ENCODE results near the gene CATSPERZ.
A peak's percentile ranks its signal among the peaks of the same experiment; 100 is the strongest.
"Not testable (repeated sequence)": the region's sequence is repeated elsewhere in the genome, so short reads cannot be mapped to it uniquely, and the experiment has no call there.

CATSPERZ gene

DNA sequence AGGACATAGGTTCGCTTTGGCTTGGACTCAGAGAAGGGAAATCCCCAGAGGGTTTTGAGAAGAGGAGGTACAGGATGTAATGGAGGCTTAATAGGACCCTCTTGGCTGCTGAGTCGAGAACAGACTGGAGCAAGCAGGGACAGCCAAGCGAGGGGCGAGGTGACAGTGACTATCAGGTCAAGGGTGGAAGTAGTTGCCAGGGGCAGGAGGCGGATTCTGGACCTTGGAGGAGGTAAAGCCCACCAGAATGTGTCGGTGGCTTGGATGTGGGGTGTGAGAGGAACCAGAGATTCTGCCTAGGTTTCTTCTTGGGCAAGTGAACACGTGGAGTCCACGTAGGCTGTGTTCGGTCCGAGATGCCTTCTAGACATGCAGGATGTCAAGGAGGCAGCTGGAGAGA, 12.8 kb downstream of the CATSPERZ start:
- Mint-ChIP-seq H3K36me3 (peaks cover 31 to 35% of the 10 kb centered on the region in 2 donors), H3K27ac (peak overlapping the region; percentile 22), H3K4me3 (no peak overlapping the region), H3K27me3 (no peaks in the 10 kb centered on the region), H3K9me3 (no peaks in the 10 kb centered on the region), H3K4me1 (peaks cover 27 to 48% of the 10 kb centered on the region in 2 donors)
- no peak for DNase-seq
- ATAC-seq (replicated peaks) = no peak

- Mint-ChIP-seq H3K4me1 (peaks cover 28 to 54% of the 10 kb centered on the region in 2 donors), H3K4me3 (no peak overlapping the region), H3K9me3 (no peaks in the 10 kb centered on the region), H3K27ac (peak overlapping the region; percentile 6), H3K36me3 (peaks cover 34 to 35% of the 10 kb centered on the region in 2 donors), H3K27me3 (no peaks in the 10 kb centered on the region)
- DNase-seq (no peak), ATAC-seq (replicated peaks) (no peak)
These were observed 13.5 kb downstream of the CATSPERZ start for GRCh38 chr11:64313491-64314145.

DNA sequence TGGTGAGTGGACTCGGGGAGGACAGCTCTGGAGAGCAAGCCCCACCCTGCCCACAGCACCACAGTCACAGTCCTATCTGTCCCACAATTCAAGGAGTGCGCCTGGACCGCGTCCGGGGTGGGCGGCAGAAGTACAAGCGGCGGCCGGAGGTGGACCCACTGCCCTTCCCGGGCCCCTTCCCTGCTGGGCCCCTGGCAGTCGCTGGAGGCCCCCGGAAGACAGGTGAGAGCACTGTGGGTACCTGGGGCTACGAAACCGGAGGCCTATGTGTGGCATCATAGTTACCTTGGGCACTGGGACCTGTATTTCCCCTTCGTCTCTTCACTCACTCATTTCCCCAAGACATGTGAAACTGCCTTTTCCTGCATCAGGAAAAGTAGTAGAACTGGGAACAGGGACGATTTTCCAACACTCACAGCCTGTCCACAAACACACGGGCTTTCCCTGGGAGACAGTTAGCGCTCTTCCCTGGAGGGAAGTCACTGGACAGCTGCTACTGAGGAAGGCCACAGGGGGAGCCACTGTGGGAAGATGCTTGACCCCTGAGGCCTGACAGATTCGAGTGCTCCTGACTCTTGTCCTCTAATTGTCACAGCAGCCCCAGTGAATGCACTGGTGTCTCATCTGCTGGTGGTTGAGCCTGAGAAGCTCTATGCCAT, 14.1 kb downstream of the CATSPERZ start:
- DNase-seq = no peak
- H3K27ac Mint-ChIP-seq = peak overlapping the region; percentile 83
- ATAC-seq (replicated peaks) = no peak
- H3K36me3 Mint-ChIP-seq = peaks cover 38 to 41% of the 10 kb centered on the region in 2 donors
- H3K9me3 Mint-ChIP-seq = no peaks in the 10 kb centered on the region
- no peaks in the 10 kb centered on the region for H3K27me3 Mint-ChIP-seq
- peaks cover 33 to 60% of the 10 kb centered on the region in 2 donors for H3K4me1 Mint-ChIP-seq
- no peak overlapping the region for H3K4me3 Mint-ChIP-seq

DNA sequence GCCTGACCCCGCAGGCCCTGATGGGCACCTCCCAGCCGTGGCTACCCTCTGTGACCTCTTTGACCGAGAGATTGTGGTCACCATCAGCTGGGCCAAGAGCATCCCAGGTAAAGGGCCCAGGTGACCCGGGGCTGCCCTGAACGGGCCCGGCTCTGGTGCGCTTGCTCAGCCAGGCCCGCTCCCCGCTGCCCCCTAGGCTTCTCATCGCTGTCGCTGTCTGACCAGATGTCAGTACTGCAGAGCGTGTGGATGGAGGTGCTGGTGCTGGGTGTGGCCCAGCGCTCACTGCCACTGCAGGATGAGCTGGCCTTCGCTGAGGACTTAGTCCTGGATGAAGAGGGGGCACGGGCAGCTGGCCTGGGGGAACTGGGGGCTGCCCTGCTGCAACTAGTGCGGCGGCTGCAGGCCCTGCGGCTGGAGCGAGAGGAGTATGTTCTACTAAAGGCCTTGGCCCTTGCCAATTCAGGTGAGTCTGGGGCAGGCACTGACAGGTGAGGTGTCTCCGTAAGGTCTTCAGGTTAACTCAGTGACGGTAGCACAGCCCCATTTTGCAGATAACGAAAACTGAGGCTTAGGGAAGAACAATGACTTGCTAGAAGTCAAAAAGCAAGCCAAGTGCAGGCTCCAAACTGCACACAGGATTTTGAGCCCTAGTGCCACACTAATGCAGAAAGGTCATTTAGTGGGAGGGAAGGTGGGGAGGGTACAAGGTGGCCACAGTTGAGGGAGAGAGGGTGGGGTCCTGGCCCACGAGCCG, 14.8 kb downstream of the CATSPERZ start:
- no peak for DNase-seq
- peaks cover 37 to 67% of the 10 kb centered on the region in 2 donors for H3K4me1 Mint-ChIP-seq
- H3K27ac Mint-ChIP-seq = peak overlapping the region; percentile 37
- H3K4me3 Mint-ChIP-seq = peak overlapping the region in 1 of 2 donors; percentile 6
- peaks cover 44 to 46% of the 10 kb centered on the region in 2 donors for H3K36me3 Mint-ChIP-seq
- no peaks in the 10 kb centered on the region for H3K9me3 Mint-ChIP-seq
- no peak for ATAC-seq (replicated peaks)
- H3K27me3 Mint-ChIP-seq = no peaks in the 10 kb centered on the region

GRCh38 chr11:64315667-64316526, 15.7 kb downstream of the CATSPERZ start:
- ATAC-seq (replicated peaks) = not testable (repeated sequence)

GRCh38 chr11:64316672-64317324, 16.6 kb downstream of the CATSPERZ start:
- DNase-seq = no peak

More at GRCh38 chr11:64315667-64316526, 15.7 kb downstream of the CATSPERZ start:
- H3K4me3 Mint-ChIP-seq = peak overlapping the region; percentile 94 to 96
- H3K9me3 Mint-ChIP-seq, DNase-seq, H3K27me3 Mint-ChIP-seq: not testable (repeated sequence)
- peaks cover 40 to 72% of the 10 kb centered on the region in 2 donors for H3K4me1 Mint-ChIP-seq
- peak overlapping the region; percentile 100 for H3K27ac Mint-ChIP-seq
- peaks cover 50 to 53% of the 10 kb centered on the region in 2 donors for H3K36me3 Mint-ChIP-seq

GRCh38 chr11:64317325-64317960, 17.3 kb downstream of the CATSPERZ start, which contains the start of gene TRMT112:
TSS of gene TRMT112 (minus strand) at chr11:64317559. CDS start at chr11:64317526, 33 bp downstream.
- H3K9me3 Mint-ChIP-seq = no peaks in the 10 kb centered on the region
- H3K4me1 Mint-ChIP-seq = peaks cover 41 to 69% of the 10 kb centered on the region in 2 donors
- peak within 1 kb of the TSS; percentile 100 for H3K27ac Mint-ChIP-seq
- H3K27me3 Mint-ChIP-seq = no peaks in the 10 kb centered on the region
- H3K4me3 Mint-ChIP-seq = peak within 1 kb of the TSS; percentile 94 to 96
- H3K36me3 Mint-ChIP-seq = peaks cover 59 to 63% of the 10 kb centered on the region in 2 donors
- peak; percentile 82 to 83 for ATAC-seq (replicated peaks)
- DNase-seq = peak; percentile 97

More at GRCh38 chr11:64316672-64317324, 16.6 kb downstream of the CATSPERZ start:
- Mint-ChIP-seq H3K27ac (peak overlapping the region; percentile 100), H3K27me3 (no peaks in the 10 kb centered on the region), H3K36me3 (peaks cover 55 to 61% of the 10 kb centered on the region in 2 donors), H3K4me1 (peaks cover 42 to 72% of the 10 kb centered on the region in 2 donors), H3K9me3 (no peaks in the 10 kb centered on the region), H3K4me3 (peak overlapping the region; percentile 94 to 96)
- peak; percentile 2 to 15 for ATAC-seq (replicated peaks)

DNA sequence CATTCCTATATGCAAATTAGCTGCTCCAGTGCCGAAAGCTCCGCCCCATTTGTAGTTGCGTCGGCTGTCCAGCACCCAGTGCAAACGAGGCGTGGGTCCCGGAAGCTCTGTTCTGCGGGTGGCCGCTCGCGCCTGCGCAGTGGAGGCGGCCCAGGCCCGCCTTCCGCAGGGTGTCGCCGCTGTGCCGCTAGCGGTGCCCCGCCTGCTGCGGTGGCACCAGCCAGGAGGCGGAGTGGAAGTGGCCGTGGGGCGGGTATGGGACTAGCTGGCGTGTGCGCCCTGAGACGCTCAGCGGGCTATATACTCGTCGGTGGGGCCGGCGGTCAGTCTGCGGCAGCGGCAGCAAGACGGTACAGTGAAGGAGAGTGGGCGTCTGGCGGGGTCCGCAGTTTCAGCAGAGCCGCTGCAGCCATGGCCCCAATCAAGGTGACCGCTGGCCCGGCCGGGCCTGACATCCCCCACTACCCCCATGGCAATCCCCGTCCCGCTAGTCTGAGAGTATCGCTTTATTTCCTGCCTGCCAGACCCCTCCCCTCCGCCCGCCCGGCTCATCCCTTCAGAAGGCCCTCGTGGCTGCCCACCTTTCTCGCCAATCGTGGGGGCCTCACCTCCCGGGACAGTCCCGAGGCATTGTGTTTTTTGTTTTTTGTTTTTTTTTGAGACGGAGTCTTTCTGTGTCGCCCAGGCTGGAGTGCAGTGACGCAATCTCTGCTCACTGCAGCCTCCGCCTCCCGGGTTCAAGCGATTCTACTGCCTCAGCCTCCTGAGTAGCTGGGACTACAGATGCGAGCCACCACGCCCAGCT, 18.0 kb downstream of the CATSPERZ start, which contains the start of gene PRDX5:
Gene PRDX5, plus strand, starts transcription at position 161 of the 805 bp plus-strand sequence. Its CDS starts 95 bp downstream, at position 256.
- ATAC-seq (replicated peaks) (peak; percentile 79 to 86), DNase-seq (peak; percentile 97)
- Mint-ChIP-seq H3K4me1 (peaks cover 35 to 62% of the 10 kb centered on the region in 2 donors), H3K4me3 (peak within 1 kb of the TSS; percentile 94 to 96), H3K9me3 (no peaks in the 10 kb centered on the region), H3K27ac (peak within 1 kb of the TSS; percentile 100), H3K36me3 (peaks cover 54 to 57% of the 10 kb centered on the region in 2 donors), H3K27me3 (no peaks in the 10 kb centered on the region)

GRCh38 chr11:64318766-64319761, 18.9 kb downstream of the CATSPERZ start:
- no peaks in the 10 kb centered on the region for H3K9me3 Mint-ChIP-seq
- H3K4me1 Mint-ChIP-seq = peaks cover 34 to 61% of the 10 kb centered on the region in 2 donors
- H3K4me3 Mint-ChIP-seq = peak overlapping the region; percentile 94 to 96
- DNase-seq (no peak), ATAC-seq (replicated peaks) (no peak)
- peaks cover 55 to 58% of the 10 kb centered on the region in 2 donors for H3K36me3 Mint-ChIP-seq
- H3K27ac Mint-ChIP-seq = peak overlapping the region; percentile 94
- no peaks in the 10 kb centered on the region for H3K27me3 Mint-ChIP-seq

DNA sequence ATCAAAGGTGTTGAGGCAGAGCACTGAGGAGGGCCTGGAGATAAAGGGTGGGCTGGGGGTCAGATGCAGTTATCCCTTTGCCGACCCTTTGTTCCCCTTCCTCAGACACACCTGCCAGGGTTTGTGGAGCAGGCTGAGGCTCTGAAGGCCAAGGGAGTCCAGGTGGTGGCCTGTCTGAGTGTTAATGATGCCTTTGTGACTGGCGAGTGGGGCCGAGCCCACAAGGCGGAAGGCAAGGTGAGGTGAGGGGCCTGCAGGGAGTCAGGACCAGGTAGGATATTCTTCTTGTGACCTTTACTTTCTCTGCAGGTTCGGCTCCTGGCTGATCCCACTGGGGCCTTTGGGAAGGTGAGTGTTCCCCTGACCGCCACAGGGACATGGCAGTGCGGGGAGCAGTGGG, 20.4 kb downstream of the CATSPERZ start:
- Mint-ChIP-seq H3K9me3 (no peaks in the 10 kb centered on the region), H3K27me3 (no peaks in the 10 kb centered on the region), H3K27ac (no peak overlapping the region), H3K36me3 (peaks cover 51 to 53% of the 10 kb centered on the region in 2 donors), H3K4me3 (no peak overlapping the region), H3K4me1 (peaks cover 28 to 49% of the 10 kb centered on the region in 2 donors)
- DNase-seq = no peak
- no peak for ATAC-seq (replicated peaks)

DNA sequence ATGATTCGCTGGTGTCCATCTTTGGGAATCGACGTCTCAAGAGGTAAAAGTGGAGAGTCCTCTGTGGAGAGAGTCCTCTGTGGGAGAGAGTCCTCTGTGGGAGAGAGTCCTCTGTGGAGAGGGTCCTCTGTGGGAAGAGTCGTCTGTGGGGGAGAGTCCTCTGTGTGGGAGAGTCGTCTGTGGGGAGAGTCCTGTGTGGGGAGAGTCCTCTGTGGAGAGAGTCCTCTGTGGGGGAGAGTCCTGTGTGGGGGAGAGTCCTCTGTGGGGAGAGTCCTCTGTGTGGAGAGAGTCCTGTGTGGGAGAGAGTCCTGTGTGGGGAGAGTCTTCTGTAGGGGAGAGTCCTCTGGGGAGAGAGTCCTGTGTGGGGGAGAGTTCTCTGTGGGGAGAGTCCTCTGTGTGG, 20.9 kb downstream of the CATSPERZ start:
- no peak for ATAC-seq (replicated peaks)
- H3K9me3 Mint-ChIP-seq = no peaks in the 10 kb centered on the region
- H3K27me3 Mint-ChIP-seq = no peaks in the 10 kb centered on the region
- H3K36me3 Mint-ChIP-seq = peaks cover 51 to 53% of the 10 kb centered on the region in 2 donors
- DNase-seq = no peak
- no peak overlapping the region for H3K4me3 Mint-ChIP-seq
- H3K27ac Mint-ChIP-seq = no peak overlapping the region
- H3K4me1 Mint-ChIP-seq = peaks cover 28 to 47% of the 10 kb centered on the region in 2 donors

All from stimulated activated naive B cell treated with anti-CD40 and anti-IgM and Interleukin-4, amounts not matched to agents 10 μg/mL and 1 μg/mL and 100 μg/mL, for 72 hours (primary cell).